HL-60 (cell line): ENCODE measurements around the gene SYNPO2.

Source experiments
- CTCF ChIP-seq: IDR thresholded peaks from one replicate; pipeline ENCODE4 v1.5.1; 2011; ENCODE audit warnings: low read length, control low read depth, inconsistent platforms; ENCODE audit not compliant: insufficient read depth
- GABPA ChIP-seq: IDR thresholded peaks from 2 replicates; pipeline ENCODE4 v1.6.1; 2012; ENCODE audit warnings: low read depth
- POLR2AphosphoS5 ChIP-seq: IDR thresholded peaks from 2 replicates; pipeline ENCODE4 v1.6.1; 2012; ENCODE audit warnings: low read depth
- REST ChIP-seq: IDR thresholded peaks from 2 replicates; pipeline ENCODE4 v1.6.1; 2012; ENCODE audit warnings: low read depth; ENCODE audit not compliant: insufficient replicate concordance
- SPI1 ChIP-seq: IDR thresholded peaks from 2 replicates; pipeline ENCODE4 v1.6.1; 2012; ENCODE audit warnings: low read depth, mild to moderate bottlenecking, borderline replicate concordance

GRCh38 chr4:118964891-118965411 is 76.3 kb downstream of the SYNPO2 start:
- TF ChIP-seq POLR2AphosphoS5 (no peak), CTCF (no peak), REST (no peak), GABPA (no peak), SPI1 (peak; percentile 44; the same call in 1 of the 2 replicates)
